IMR-90 (cell line): ENCODE results near the gene SLC23A1. TPM values are rescaled to one million over a fixed set of nuclear protein-coding genes. Genes with fewer than 3 reads are reported as not detected.

Experiments used
- ATAC-seq: fragments of 200-7000 bp; cut with Tn5 transposase; 2 replicates; pipeline ENCODE4 v1.9.1; 2020; ENCODE audit warnings: low read depth, mild to moderate bottlenecking, moderate library complexity
- BruUV-seq: library from RNA; stranded (reverse); fragments of 400-500 nt; replicated peaks from 2 replicates; lab custom pipeline; 2021; lab: Mats Ljungman, UMichigan
- CTCF ChIA-PET: fragments of 300-600 bp; formaldehyde crosslinking; extraction: SDS; loops from one replicate; lab custom pipeline; 2021; ENCODE audit warnings: antibody characterized with exemption; lab: Yijun Ruan, JAX
- POLR2A ChIA-PET: fragments of 300-600 bp; sonication (Branson Sonifier 250); formaldehyde crosslinking; loops from one replicate; lab custom pipeline; 2022; ENCODE audit warnings: antibody characterized with exemption; ENCODE audit not compliant: unreplicated experiment; lab: Charles Lee
- DNase-seq: peaks from one replicate; pipeline ENCODE4 v3.0.0; 2013
- H2AFZ ChIP-seq: replicated peaks from 2 replicates; pipeline ENCODE3; 2013; ENCODE audit warnings: low read length, mild to moderate bottlenecking; ENCODE audit not compliant: poor library complexity
- H2AK5ac ChIP-seq: 2 replicates; pipeline ENCODE4 v1.6.1; 2013; ENCODE audit warnings: low read depth, low read length, inconsistent platforms
- H2AK9ac ChIP-seq: replicated peaks from 2 replicates; pipeline ENCODE3; 2013; ENCODE audit warnings: mild to moderate bottlenecking, low read depth, low read length, moderate library complexity; ENCODE audit not compliant: poor library complexity
- H2BK120ac ChIP-seq: 2 replicates; pipeline ENCODE4 v1.6.1; 2013; ENCODE audit warnings: low read depth, low read length, inconsistent platforms
- H2BK15ac ChIP-seq: 3 replicates; pipeline ENCODE4 v1.6.1; 2013; ENCODE audit warnings: low read depth, low read length, inconsistent platforms
- H2BK20ac ChIP-seq: 2 replicates; pipeline ENCODE4 v1.6.1; 2013; ENCODE audit warnings: low read depth, mild to moderate bottlenecking, inconsistent platforms, low read length, moderate library complexity
- H2BK5ac ChIP-seq: 2 replicates; pipeline ENCODE4 v1.6.1; 2013; ENCODE audit warnings: mild to moderate bottlenecking, low read depth, low read length, inconsistent platforms; ENCODE audit not compliant: poor library complexity, severe bottlenecking
- H3K14ac ChIP-seq: replicated peaks from 2 replicates; pipeline ENCODE4 v1.6.1; 2013; ENCODE audit warnings: low read depth, low read length, inconsistent platforms
- H3K18ac ChIP-seq: 2 replicates; pipeline ENCODE4 v1.6.1; 2013; ENCODE audit warnings: low read depth, low read length, control low read depth
- H3K23ac ChIP-seq: 2 replicates; pipeline ENCODE4 v1.6.1; 2013; ENCODE audit warnings: low read depth, low read length, inconsistent platforms
- H3K27ac ChIP-seq: 2 replicates; pipeline ENCODE4 v1.5.1; 2013; ENCODE audit warnings: mild to moderate bottlenecking, control low read depth, low read length; ENCODE audit not compliant: insufficient read depth
- H3K27me3 ChIP-seq: 2 replicates; pipeline ENCODE4 v1.6.1; 2013; ENCODE audit warnings: low read length; ENCODE audit not compliant: control insufficient read depth, insufficient read depth
- H3K36me3 ChIP-seq: 2 replicates; pipeline ENCODE4 v1.6.1; 2013; ENCODE audit warnings: low read length, mixed read lengths; ENCODE audit not compliant: control insufficient read depth, insufficient read depth
- H3K4ac ChIP-seq: 2 replicates; pipeline ENCODE4 v1.6.1; 2013; ENCODE audit warnings: low read depth, low read length, inconsistent platforms
- H3K4me1 ChIP-seq: 2 replicates; pipeline ENCODE4 v1.6.1; 2013; ENCODE audit warnings: low read length, mixed read lengths; ENCODE audit not compliant: control insufficient read depth, insufficient read depth
- H3K4me2 ChIP-seq: 2 replicates; pipeline ENCODE4 v1.6.1; 2013; ENCODE audit warnings: low read depth, mild to moderate bottlenecking, control low read depth, low read length, moderate library complexity
- H3K4me3 ChIP-seq: 2 replicates; pipeline ENCODE4 v1.5.1; 2013; ENCODE audit warnings: low read depth, mild to moderate bottlenecking, control low read depth, low read length, moderate library complexity; ENCODE audit not compliant: insufficient read depth
- H3K56ac ChIP-seq: 2 replicates; pipeline ENCODE4 v1.6.1; 2013; ENCODE audit warnings: low read length, inconsistent platforms; ENCODE audit not compliant: insufficient read depth; ENCODE audit errors: extremely low read depth
- H3K79me1 ChIP-seq, 2 experiments: 2 replicates each; pipeline ENCODE4 v1.6.1; 2013; ENCODE audit warnings: low read length in 2 of 2, inconsistent platforms in 1 of 2, low read depth in 1 of 2
- H3K9ac ChIP-seq: 2 replicates; pipeline ENCODE4 v1.6.1; 2013; ENCODE audit warnings: low read depth, low read length, control low read depth
- H3K9me1 ChIP-seq: 2 replicates; pipeline ENCODE4 v1.6.1; 2013; ENCODE audit warnings: low read length, inconsistent platforms; ENCODE audit not compliant: insufficient read depth
- H3K9me3 ChIP-seq: 2 replicates; pipeline ENCODE4 v1.6.1; 2013; ENCODE audit warnings: low read length; ENCODE audit not compliant: control insufficient read depth, insufficient read depth
- H4K20me1 ChIP-seq: 2 replicates; pipeline ENCODE4 v1.6.1; 2013; ENCODE audit warnings: low read length, inconsistent platforms; ENCODE audit not compliant: insufficient read depth
- H4K5ac ChIP-seq: 2 replicates; pipeline ENCODE4 v1.6.1; 2013; ENCODE audit warnings: mild to moderate bottlenecking, low read depth, low read length, control low read depth
- H4K8ac ChIP-seq, 2 experiments: 2 replicates each; pipeline ENCODE4 v1.6.1; 2013; ENCODE audit warnings: low read depth in 2 of 2, low read length in 2 of 2, control low read depth in 1 of 2, inconsistent platforms in 1 of 2
- H4K91ac ChIP-seq: 2 replicates; pipeline ENCODE4 v1.6.1; 2013; ENCODE audit warnings: low read depth, low read length, inconsistent platforms; ENCODE audit not compliant: insufficient read depth
- BHLHE40 ChIP-seq: fragments of 150-350 bp; IDR thresholded peaks from 2 replicates; pipeline ENCODE4 v1.6.1; 2016; ENCODE audit warnings: mild to moderate bottlenecking, low read depth, low read length
- CTCF ChIP-seq: conservative IDR thresholded peaks from 2 replicates; pipeline ENCODE4 v1.5.1; 2012; ENCODE audit warnings: mild to moderate bottlenecking, low read depth, low read length, improper control_type of control experiment
- ELK1 ChIP-seq: fragments of 150-350 bp; IDR thresholded peaks from 2 replicates; pipeline ENCODE4 v1.6.1; 2016; ENCODE audit warnings: low read depth, mild to moderate bottlenecking, low read length, moderate library complexity, borderline replicate concordance
- FOS ChIP-seq: fragments of 150-350 bp; IDR thresholded peaks from 2 replicates; pipeline ENCODE4 v1.6.1; 2016; ENCODE audit warnings: low read depth, low read length
- MXI1 ChIP-seq: IDR thresholded peaks from 2 replicates; pipeline ENCODE4 v1.6.1; 2012; ENCODE audit warnings: low read depth, mild to moderate bottlenecking, low read length, moderate library complexity, borderline replicate concordance
- NFE2L2 ChIP-seq: fragments of 150-350 bp; IDR thresholded peaks from 2 replicates; pipeline ENCODE4 v1.6.1; 2016; ENCODE audit warnings: low read depth, mild to moderate bottlenecking, low read length
- POLR2A ChIP-seq: IDR thresholded peaks from 2 replicates; pipeline ENCODE4 v1.6.1; 2012; ENCODE audit warnings: mild to moderate bottlenecking, low read depth, low read length
- RAD21 ChIP-seq: IDR thresholded peaks from 2 replicates; pipeline ENCODE4 v1.6.1; 2012; ENCODE audit warnings: low read length, improper control_type of control experiment
- RFX5 ChIP-seq: IDR thresholded peaks from 2 replicates; pipeline ENCODE4 v1.8.0; 2012; ENCODE audit warnings: low read depth, mild to moderate bottlenecking, low read length, moderate library complexity
- USF2 ChIP-seq: fragments of 150-350 bp; IDR thresholded peaks from 2 replicates; pipeline ENCODE4 v1.6.1; 2017; ENCODE audit warnings: mild to moderate bottlenecking, antibody characterized with exemption, low read length, low read depth
- WGBS, 2 experiments: methylation state at CpG; one replicate each; pipeline versions ENCODE4 v1.1.5 to v1.1.7; 2013; ENCODE audit warnings: missing lambda C conversion rate in 2 of 2; ENCODE audit not compliant: insufficient read length in 1 of 2; ENCODE audit errors: extremely low coverage in 2 of 2; 5-methylcytosine and 5-hydroxymethylcytosine counted together
- dilution Hi-C: fragments of 300-500 bp; cut with HindIII; formaldehyde crosslinking; loops from one replicate; pipeline ENCODE4 v1.14.3; 2018; ENCODE audit warnings: low sequenced_read_pairs; ENCODE audit not compliant: unreplicated experiment
- in situ Hi-C: fragments of 300-500 bp; cut with MboI; formaldehyde crosslinking; loops from 3 replicates; pipeline ENCODE4 v1.14.3; 2019; ENCODE audit warnings: low sequenced_read_pairs, inconsistent platforms, mixed read lengths
- intact Hi-C: fragments of 100-400 bp; cut with micrococcal nuclease; formaldehyde crosslinking; loops from 2 replicates; pipeline ENCODE4 v1.10.0; 2022
- polyA plus RNA-seq, 3 experiments: library from polyadenylated mRNA; depleted of rRNA; stranded (reverse); fragments of >200 nt; gene quantifications; 2 replicates each; pipeline ENCODE4 v1.2.3, GENCODE V29; 2012; ENCODE audit warnings: low replicate concordance in 1 of 3
- total RNA-seq: library from RNA; depleted of rRNA; stranded (reverse); fragments of >200 nt; gene quantifications from 2 replicates; pipeline ENCODE4 v1.2.3, GENCODE V29; 2012

SLC23A1 gene
- total and polyA plus RNA-seq, 2 of the 4 experiments (the other 2 are of a cell fraction): not detected

- POLR2A ChIA-PET: no interaction called here
- Histone ChIP-seq H4K5ac (no peak overlapping the region), H3K4me1 (peaks cover 2% of the 10 kb centered on the region; the same call in 1 of the 2 replicates), H4K91ac (no peak overlapping the region), H3K56ac (no peak overlapping the region), H2BK120ac (no peak overlapping the region), H3K23ac (no peak overlapping the region), H3K4me3 (no peak overlapping the region), H3K9me1 (peaks cover 15% of the 10 kb centered on the region), H2BK5ac (no peak overlapping the region), H4K8ac (no peak overlapping the region), H3K36me3 (peaks cover 21% of the 10 kb centered on the region; the same call in 1 of the 2 replicates), H3K9ac (no peak overlapping the region), H3K79me1 (peaks cover 0 to 8% of the 10 kb centered on the region in 2 experiments; a peak in 2 of 4 replicates), H2AFZ (no peak overlapping the region), H3K18ac (no peak overlapping the region), H3K14ac (no peak overlapping the region), H3K27ac (no peak overlapping the region), H4K20me1 (peaks cover 7% of the 10 kb centered on the region; the same call in 1 of the 2 replicates), H3K27me3 (no peaks in the 10 kb centered on the region), H3K9me3 (no peaks in the 10 kb centered on the region), H2BK15ac (no peak overlapping the region), H2BK20ac (no peak overlapping the region), H3K4ac (no peak overlapping the region), H2AK5ac (no peak overlapping the region), H3K4me2 (no peak overlapping the region), H2AK9ac (no peak overlapping the region)
- CTCF ChIA-PET: no interaction called here
- no peak for DNase-seq
- no TSS peak for BruUV-seq
- intact Hi-C loops (no loop called here), dilution Hi-C loops (no loop called here), in situ Hi-C loops (no loop called here)
- TF ChIP-seq CTCF (no peak), RAD21 (no peak), POLR2A (no peak), BHLHE40 (no peak), ELK1 (no peak), USF2 (no peak), MXI1 (no peak), FOS (no peak), NFE2L2 (no peak), RFX5 (no peak)
- WGBS, 2 experiments: 92% methylated on average over 2 of the region's 3 CpGs; no CpG with 5 or more reads in 1 of the 2 experiments
- ATAC-seq: no peak
These were observed 5.9 kb downstream of the SLC23A1 start for GRCh38 chr5:139377226-139377625.
